Measurements from ENCODE around the gene IL3.

Gene IL3

GRCh38 chr5:132060501-132061161, at the start of gene IL3:
IL3 (plus strand) TSS chr5:132060655; CDS start chr5:132060707, 52 bp downstream.
- DNase-seq (ENCODE audit: low read depth), result no peak

- no peak for DNase-seq (ENCODE audit: low read depth)
These were observed 49.4 kb upstream of the IL3 start for GRCh38 chr5:132010989-132011621.

GRCh38 chr5:132011622-132012343, 48.7 kb upstream of the IL3 start, which contains the start of gene ACSL6:
ACSL6 (minus strand) TSS chr5:132011658; CDS start chr5:132011553, 105 bp downstream.
- no peak for DNase-seq (ENCODE audit: low read depth)

GRCh38 chr5:132012371-132013005, 48.0 kb upstream of the IL3 start:
- DNase-seq (ENCODE audit: low read depth), result no peak

GRCh38 chr5:132013006-132013689, 47.3 kb upstream of the IL3 start:
- DNase-seq (ENCODE audit: low read depth), result no peak

GRCh38 chr5:132013711-132014110, 46.7 kb upstream of the IL3 start:
- no peak for DNase-seq (ENCODE audit: low read depth)

GRCh38 chr5:132016721-132017250, 43.7 kb upstream of the IL3 start:
- DNase-seq (ENCODE audit: low read depth), result no peak

GRCh38 chr5:132017316-132017715, 43.1 kb upstream of the IL3 start:
- no peak for DNase-seq (ENCODE audit: low read depth)

- no peak for DNase-seq (ENCODE audit: low read depth)
These were observed 42.5 kb upstream of the IL3 start for GRCh38 chr5:132017738-132018625.

- no peak for DNase-seq (ENCODE audit: low read depth)
These were observed 41.1 kb upstream of the IL3 start for GRCh38 chr5:132019337-132019736.

- no peak for DNase-seq (ENCODE audit: low read depth)
These were observed 40.4 kb upstream of the IL3 start for GRCh38 chr5:132019857-132020555.

- no peak for DNase-seq (ENCODE audit: low read depth)
These were observed 39.7 kb upstream of the IL3 start for GRCh38 chr5:132020568-132021339.

GRCh38 chr5:132021654-132022053, 38.8 kb upstream of the IL3 start:
- no peak for DNase-seq (ENCODE audit: low read depth)

GRCh38 chr5:132022737-132023136, 37.7 kb upstream of the IL3 start:
- DNase-seq (ENCODE audit: low read depth), result no peak

GRCh38 chr5:132023258-132024116, 37.0 kb upstream of the IL3 start:
- no peak for DNase-seq (ENCODE audit: low read depth)

- DNase-seq (ENCODE audit: low read depth), result no peak
These were observed 36.4 kb upstream of the IL3 start for GRCh38 chr5:132024117-132024435.

GRCh38 chr5:132024789-132025402, 35.6 kb upstream of the IL3 start:
- DNase-seq (ENCODE audit: low read depth), result no peak

- no peak for DNase-seq (ENCODE audit: low read depth)
These were observed 35.0 kb upstream of the IL3 start for GRCh38 chr5:132025403-132025971.

Measured in HS-27A (cell line).